HG02870 (cell line): Measurements from ENCODE around the gene RMRP.
A peak's percentile ranks its signal among the peaks of the same experiment; 100 is the strongest.

ENCODE experiments used
- ATAC-seq: cut with Tn5 transposase; IDR thresholded peaks from one replicate; pipeline ENCODE4 v1.9.1; 2021; ENCODE audit warnings: mild to moderate bottlenecking, moderate library complexity; ENCODE audit not compliant: unreplicated experiment

RMRP gene

GRCh38 chr9:35666045-35666444 lies 8.2 kb upstream of the RMRP start:
- ATAC-seq = no peak

GRCh38 chr9:35665471-35665818 lies 7.6 kb upstream of the RMRP start:
- ATAC-seq = no peak

- peak; percentile 73 for ATAC-seq
Observed at GRCh38 chr9:35664531-35665470, 7.0 kb upstream of the RMRP start, which contains the start of gene ARHGEF39. TSS of gene ARHGEF39 (minus strand) at chr9:35665195. CDS start at chr9:35665169, 26 bp downstream.

GRCh38 chr9:35662437-35662836 lies 4.6 kb upstream of the RMRP start:
- ATAC-seq = no peak

GRCh38 chr9:35661756-35662350 lies 4.0 kb upstream of the RMRP start:
- ATAC-seq = no peak

- no peak for ATAC-seq
Observed at GRCh38 chr9:35660966-35661415, 3.2 kb upstream of the RMRP start.

- ATAC-seq = no peak
Observed at GRCh38 chr9:35659340-35659739, 1.5 kb upstream of the RMRP start.

GRCh38 chr9:35658968-35659220 lies 1.1 kb upstream of the RMRP start:
- no peak for ATAC-seq

- ATAC-seq = peak; percentile 59
Observed at GRCh38 chr9:35658137-35658967, 533 bp upstream of the RMRP start, which contains the start of gene CCDC107. TSS of gene CCDC107 (plus strand) at chr9:35658292. CDS start at chr9:35658380, 88 bp downstream.

GRCh38 chr9:35656831-35657545 lies 831 bp downstream of the RMRP start:
- no peak for ATAC-seq

- ATAC-seq = no peak
Observed at GRCh38 chr9:35656348-35656747, 1.5 kb downstream of the RMRP start.

GRCh38 chr9:35653611-35654010 lies 4.2 kb downstream of the RMRP start:
- ATAC-seq = no peak

GRCh38 chr9:35652829-35653209 lies 5.0 kb downstream of the RMRP start:
- ATAC-seq = no peak

- no peak for ATAC-seq
Observed at GRCh38 chr9:35651956-35652828, 5.6 kb downstream of the RMRP start.

- ATAC-seq = no peak
Observed at GRCh38 chr9:35650341-35651158, 7.3 kb downstream of the RMRP start, which contains the start of gene SIT1. TSS of gene SIT1 (minus strand) at chr9:35650931. CDS start at chr9:35650853, 78 bp downstream.

GRCh38 chr9:35649431-35650340 lies 8.1 kb downstream of the RMRP start:
- no peak for ATAC-seq

- ATAC-seq = peak; percentile 76
Observed at GRCh38 chr9:35646533-35647265, 11.1 kb downstream of the RMRP start.
